Motor neuron (in vitro differentiated cells): Measurements from ENCODE around the gene ANKRD55. TPM values are rescaled to one million over a fixed set of nuclear protein-coding genes. Genes with fewer than 3 reads are reported as not detected.
"Not testable (repeated sequence)": the region's sequence is repeated elsewhere in the genome, so short reads cannot be mapped to it uniquely, and the experiment has no call there.

Source experiments
- ATAC-seq, 8 experiments: fragments of 200-7000 bp; cut with Tn5 transposase; replicated peaks in 6 of 8; 2 replicates each; pipeline ENCODE4 v1.8.0; 2021; ENCODE audit warnings: mild to moderate bottlenecking in 8 of 8, moderate library complexity in 8 of 8
- H3K27ac ChIP-seq, 2 donors: fragments of 250-450 bp; sonication (Bioruptor Pico); 2 replicates each; pipeline ENCODE4 v1.9.0; 2021; ENCODE audit warnings: antibody characterized with exemption in 2 of 2, mild to moderate bottlenecking in 2 of 2, moderate library complexity in 1 of 2
- H3K4me1 ChIP-seq, 2 donors: fragments of 250-450 bp; sonication (Bioruptor Pico); replicated peaks in 1 of 2; 2 replicates each; pipeline ENCODE4 v1.6.1; 2021; ENCODE audit warnings: antibody characterized with exemption in 2 of 2, mild to moderate bottlenecking in 2 of 2, moderate library complexity in 1 of 2
- H3K4me3 ChIP-seq, 5 donors: fragments of 250-450 bp; sonication (Bioruptor Pico); 2 replicates each; pipeline ENCODE4 v1.9.0; 2021; ENCODE audit warnings: antibody characterized with exemption in 5 of 5, mild to moderate bottlenecking in 5 of 5, moderate library complexity in 4 of 5
- WGBS, 10 experiments: fragments of 450-650 bp; shearing (Covaris generic); methylation state at CpG; one replicate each; pipeline ENCODE4 v1.0.0; 2022; 5-methylcytosine and 5-hydroxymethylcytosine counted together
- in situ Hi-C, 9 experiments: fragments of 400-800 bp; cut with MboI; loops; one replicate each; pipeline ENCODE4 v1.15.0; 2021; ENCODE audit warnings: low sequenced_read_pairs in 9 of 9, low pct_unique_long_range_greater_than_20kb in 2 of 9; ENCODE audit not compliant: unreplicated experiment in 9 of 9
- total RNA-seq, 8 experiments: library from RNA; unstranded; fragments of 300-600 nt; gene quantifications; 2 replicates each; pipeline versions ENCODE4 v1.2.3 to v1.2.4, GENCODE V29; 2022

The ANKRD55 gene
- total RNA-seq, 8 experiments from 2014 or later: 0.17 to 2.9 (median 0.90) TPM; not detected in 3

DNA sequence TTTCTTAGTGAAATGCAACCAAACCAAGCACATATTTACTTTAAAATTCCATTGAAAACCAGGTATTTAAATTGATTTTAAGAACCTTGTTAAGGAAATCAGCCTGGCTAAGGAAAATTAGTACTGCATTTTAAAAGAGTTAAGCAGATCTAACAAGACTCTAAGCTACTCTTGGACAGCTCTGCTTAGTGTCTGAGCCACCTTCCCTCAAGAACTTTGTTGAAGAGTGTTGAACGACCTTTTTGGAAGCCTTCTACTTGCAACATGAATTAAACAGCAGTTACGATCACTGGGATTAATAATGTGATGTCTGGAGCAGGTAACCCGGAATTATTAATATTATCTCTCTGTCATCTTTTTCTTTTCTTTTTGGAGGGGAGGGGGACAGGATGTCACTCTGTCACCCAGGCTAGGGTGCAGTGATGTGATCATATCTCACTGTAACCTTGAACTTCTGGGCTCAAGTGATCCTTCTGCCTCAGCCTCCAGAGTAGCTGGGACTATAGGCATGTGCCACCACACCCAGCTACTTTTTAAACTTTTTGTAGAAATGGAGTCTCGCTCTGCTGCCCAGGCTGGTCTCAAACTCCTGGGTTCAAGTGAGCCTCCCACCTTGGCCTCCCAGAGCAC, 74.7 kb downstream of the ANKRD55 start:
- Histone ChIP-seq H3K4me1 (peaks cover 21 to 22% of the 10 kb centered on the region in 2 donors), H3K27ac (no peak overlapping the region), H3K4me3 (no peak overlapping the region)
- WGBS, 10 experiments: 63 to 100% (median 98%) methylated on average over 1 to 4 of the region's 4 CpGs
- in situ Hi-C loops: no loop called here
- ATAC-seq: no peak

DNA sequence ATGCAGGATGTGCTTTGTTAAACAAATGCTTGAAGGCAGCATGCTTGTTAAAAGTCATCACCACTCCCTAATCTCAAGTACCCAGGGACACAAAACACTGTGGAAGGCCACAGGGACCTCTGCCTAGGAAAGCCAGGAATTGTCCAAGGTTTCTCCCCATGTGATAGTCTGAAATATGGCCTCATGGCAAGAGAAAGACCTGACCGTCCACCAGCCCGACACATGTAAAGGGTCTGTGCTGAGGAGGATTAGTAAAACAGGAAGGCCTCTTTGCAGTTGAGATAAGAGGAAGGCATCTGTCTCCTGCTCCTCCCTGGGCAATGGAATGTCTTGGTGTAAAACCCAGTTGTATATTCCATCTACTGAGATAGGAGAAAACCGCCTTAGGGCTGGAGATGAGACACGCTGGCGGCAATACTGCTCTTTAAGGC, 75.9 kb downstream of the ANKRD55 start:
- in situ Hi-C loops, H3K27ac ChIP-seq, ATAC-seq, H3K4me3 ChIP-seq: not testable (repeated sequence)
- 70 to 100% (median 80%) methylated on average over 1 to 4 of the region's 5 CpGs; no CpG with 5 or more reads in 5 of the 10 experiments for WGBS, 10 experiments
- peaks cover 18 to 22% of the 10 kb centered on the region in 2 donors for H3K4me1 ChIP-seq

DNA sequence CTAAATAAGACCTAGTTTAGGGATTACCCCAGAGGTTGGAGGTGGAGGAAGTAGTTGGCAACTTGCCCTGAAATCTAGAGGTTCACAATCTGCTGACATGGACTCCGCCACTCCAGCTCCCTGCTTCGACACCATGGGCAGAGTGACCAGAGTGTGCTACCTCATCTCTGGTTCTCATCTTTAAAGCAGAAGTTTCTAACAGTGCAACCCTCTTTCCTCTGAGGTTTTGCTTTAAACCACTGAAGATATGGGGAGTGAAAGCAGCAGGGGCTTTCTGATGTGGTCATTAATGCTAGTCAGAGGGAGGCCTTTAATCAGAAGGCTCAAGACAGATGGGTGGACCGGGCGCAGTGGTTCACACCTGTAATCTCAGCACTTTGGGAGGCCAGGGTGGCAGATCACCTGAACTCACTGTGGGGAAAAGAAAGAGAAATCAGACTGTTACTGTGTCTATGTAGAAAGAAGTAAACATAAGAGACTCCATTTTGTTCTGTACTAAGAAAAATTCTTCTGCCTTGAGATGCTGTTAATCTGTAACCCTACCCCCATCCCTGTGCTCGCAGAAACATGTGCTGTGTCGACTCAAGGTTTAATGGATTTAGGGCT, 76.4 kb downstream of the ANKRD55 start:
- peaks cover 12 to 18% of the 10 kb centered on the region in 2 donors for H3K4me1 ChIP-seq
- H3K27ac ChIP-seq, H3K4me3 ChIP-seq, in situ Hi-C loops, ATAC-seq: not testable (repeated sequence)
- WGBS, 10 experiments: 13 to 89% (median 62%) methylated on average over 2 to 4 of the region's 6 CpGs; no CpG with 5 or more reads in 5 of the 10 experiments

DNA sequence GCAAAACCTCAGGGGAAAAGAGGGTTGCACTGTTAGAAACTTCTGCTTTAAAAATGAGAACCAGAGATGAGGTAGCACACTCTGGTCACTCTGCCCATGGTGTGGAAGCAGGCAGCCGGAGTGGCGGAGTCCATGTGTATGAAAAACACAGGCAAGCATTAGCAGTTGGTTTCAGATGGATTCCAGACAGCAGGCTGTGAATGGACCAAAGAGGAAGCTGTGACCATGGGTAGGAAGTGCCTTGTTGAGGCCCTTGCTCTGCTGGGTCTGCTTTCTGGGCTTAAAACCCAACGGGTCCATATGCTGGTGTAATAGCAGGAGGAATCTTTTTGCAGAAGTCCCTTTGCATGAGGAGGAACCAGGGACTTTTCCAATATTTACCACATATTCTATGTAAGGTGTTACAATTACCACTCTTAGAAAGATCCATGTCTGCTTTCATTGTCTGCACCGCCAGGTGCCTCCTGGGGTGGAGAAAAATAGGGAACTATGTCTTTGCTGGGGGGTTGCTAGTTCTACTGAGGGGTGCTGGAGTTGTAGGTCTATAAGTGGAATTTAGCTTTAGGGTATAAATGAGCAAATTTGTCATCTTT, 77.0 kb downstream of the ANKRD55 start:
- no peak for ATAC-seq

DNA sequence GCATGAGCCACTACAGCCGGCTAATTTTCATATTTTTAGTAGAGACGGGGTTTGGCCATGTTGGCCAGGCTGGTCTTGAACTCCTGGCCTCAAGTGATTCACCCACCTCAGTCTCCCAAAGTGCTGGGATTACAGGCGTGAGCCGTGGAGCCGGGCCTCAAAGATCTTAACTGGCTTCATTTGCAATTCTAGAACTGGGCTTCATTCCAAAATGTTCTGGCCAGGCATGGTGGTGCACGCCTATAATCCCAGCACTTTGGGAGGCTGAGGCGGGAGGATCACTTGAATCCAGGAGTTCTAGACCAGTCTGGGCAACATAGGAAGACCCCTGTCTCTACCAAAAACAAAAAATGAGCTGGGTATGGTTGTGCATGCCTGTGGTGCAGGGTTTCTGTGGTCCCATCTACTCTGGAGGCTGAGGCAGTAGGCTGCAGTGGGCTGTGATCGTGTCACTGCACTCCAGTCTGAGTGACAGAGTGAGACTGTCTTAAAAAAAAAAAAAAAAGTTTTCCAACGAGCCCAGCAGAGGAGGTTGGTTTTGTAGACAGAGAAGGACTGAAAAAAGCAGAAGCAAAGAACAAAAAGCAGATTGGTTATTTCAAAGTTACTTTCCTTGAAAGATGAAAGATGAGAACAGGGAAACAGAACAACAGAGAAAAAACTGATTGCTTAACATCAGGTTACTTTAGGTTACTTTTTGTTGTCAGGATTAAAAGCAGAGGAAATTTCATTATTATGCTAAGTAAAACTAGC, 78.2 kb downstream of the ANKRD55 start:
- H3K4me1 ChIP-seq: peaks cover 8 to 13% of the 10 kb centered on the region in 2 donors
- H3K4me3 ChIP-seq: no peak overlapping the region
- ATAC-seq: peak in 2 of 8 experiments; percentile 36 to 63
- H3K27ac ChIP-seq: no peak overlapping the region
- in situ Hi-C loops: no loop called here
- WGBS, 10 experiments: 0 to 83% (median 58%) methylated on average over 1 to 7 of the region's 9 CpGs

More for the DNA sequence above, 77.0 kb downstream of the ANKRD55 start:
- H3K4me3 ChIP-seq: no peak overlapping the region
- WGBS, 10 experiments: 60 to 100% (median 97%) methylated on average over 1 to 4 of the region's 4 CpGs; no CpG with 5 or more reads in 4 of the 10 experiments
- H3K27ac ChIP-seq: no peak overlapping the region
- in situ Hi-C loops: no loop called here
- H3K4me1 ChIP-seq: peaks cover 9 to 14% of the 10 kb centered on the region in 2 donors

DNA sequence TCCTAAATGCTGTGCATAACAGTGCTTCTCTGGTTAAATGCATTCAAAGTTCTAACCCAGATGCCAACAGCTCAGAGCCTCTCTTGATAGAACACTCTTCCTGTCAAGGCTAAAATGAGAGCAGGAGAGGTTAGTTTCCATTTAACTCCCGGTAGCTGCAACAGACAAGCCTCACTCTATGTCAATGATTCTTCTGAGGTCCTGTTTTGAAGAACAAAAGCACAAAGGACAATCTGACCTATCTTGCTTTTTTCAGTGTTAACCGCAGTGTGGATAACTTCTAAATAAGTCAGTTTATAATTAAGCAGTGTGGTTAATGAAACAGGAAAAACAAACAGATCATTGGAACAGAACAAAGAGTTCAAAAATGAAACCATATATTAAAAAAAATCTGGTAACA, 80.7 kb downstream of the ANKRD55 start:
- in situ Hi-C loops: no loop called here
- WGBS, 10 experiments: 27 to 80% (median 40%) methylated on average over 1 to 2 of the region's 2 CpGs; no CpG with 5 or more reads in 1 of the 10 experiments
- ATAC-seq: no peak
- Histone ChIP-seq H3K27ac (no peak overlapping the region), H3K4me3 (no peak overlapping the region), H3K4me1 (peaks cover 0 to 7% of the 10 kb centered on the region in 2 donors)

DNA sequence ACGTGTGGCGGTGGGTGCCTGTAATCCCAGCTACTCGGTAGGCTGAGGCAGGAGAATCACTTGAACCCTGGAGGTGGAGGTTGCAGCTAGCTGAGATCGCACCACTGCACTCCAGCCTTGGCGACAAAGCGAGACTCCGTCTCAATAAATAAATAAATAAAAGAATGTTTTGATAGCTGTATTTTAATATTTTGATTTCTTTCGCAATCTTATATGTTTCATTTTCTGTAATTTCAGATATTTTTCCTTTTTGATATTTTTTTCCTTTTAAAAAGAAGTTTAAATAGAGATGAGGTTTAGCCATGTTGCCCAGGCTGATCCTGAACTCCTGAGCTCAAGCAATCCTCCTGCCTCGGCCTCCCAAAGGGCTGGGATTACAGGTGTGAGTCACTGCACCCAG, 82.4 kb downstream of the ANKRD55 start:
- WGBS, 10 experiments: 67 to 100% (median 97%) methylated on average over 1 to 9 of the region's 9 CpGs
- H3K4me3 ChIP-seq, H3K27ac ChIP-seq, in situ Hi-C loops, ATAC-seq, H3K4me1 ChIP-seq: not testable (repeated sequence)

DNA sequence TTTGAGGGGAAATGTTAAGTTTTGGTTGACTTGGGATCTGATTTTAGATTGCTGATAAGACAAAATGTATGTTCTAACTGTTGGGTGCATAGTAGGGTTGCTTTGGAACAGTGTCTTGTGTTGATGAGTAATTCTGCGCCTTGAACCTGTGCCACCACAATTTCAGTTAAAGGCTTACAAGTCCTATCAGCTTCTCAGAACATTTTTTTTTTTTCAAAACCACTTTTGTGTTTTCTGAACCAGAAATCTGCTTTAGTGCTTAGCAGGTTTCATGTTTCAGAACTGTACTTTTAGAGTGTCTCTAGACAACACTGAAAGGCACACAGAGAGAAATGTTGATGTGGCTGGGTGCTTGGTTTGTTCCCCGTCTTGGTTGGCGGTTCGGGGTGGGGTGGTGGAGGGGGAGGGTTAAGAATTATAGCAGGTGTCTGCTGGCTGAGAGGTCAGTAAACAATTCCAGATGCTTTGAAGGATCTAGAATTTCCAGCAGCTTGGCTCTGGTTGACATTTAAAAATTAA, 84.6 kb downstream of the ANKRD55 start:
- in situ Hi-C loops: no loop called here
- H3K27ac ChIP-seq: no peak overlapping the region

DNA sequence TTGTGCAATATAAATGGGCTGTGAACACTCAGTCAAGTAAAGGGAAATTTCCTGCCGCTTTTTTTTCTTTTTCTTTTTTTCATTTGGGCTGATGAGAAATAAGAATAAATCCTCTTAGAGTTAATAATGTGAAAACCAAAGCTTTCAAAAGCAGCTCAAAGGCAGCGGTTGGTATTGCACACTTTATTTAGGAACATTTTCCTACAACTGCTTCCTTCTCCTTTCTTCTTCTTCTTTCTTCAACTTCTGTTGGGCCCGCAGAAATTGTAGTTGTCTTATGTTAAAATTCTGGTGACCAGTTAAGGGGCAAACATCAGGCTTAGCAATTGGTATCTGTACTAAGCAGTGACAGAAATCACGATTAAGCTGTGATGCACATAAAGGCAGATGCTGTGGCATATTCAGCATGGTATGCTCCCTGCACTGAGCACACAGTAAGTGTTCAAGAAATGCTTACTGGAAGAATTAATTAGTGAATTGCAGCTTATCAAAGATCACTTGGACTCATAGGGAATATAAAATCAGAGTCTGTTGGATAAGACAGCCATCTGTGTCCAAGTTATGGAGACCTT, 85.4 kb downstream of the ANKRD55 start:
- in situ Hi-C loops: no loop called here
- no peak overlapping the region for H3K27ac ChIP-seq
- H3K4me1 ChIP-seq: peaks cover 0 to 7% of the 10 kb centered on the region in 2 donors
- ATAC-seq: no peak
- H3K4me3 ChIP-seq: no peak overlapping the region
- WGBS, 10 experiments: 70 to 100% (median 88%) methylated on average over 1 to 4 of the region's 4 CpGs; no CpG with 5 or more reads in 1 of the 10 experiments

More for the DNA sequence above, 84.6 kb downstream of the ANKRD55 start:
- 20 to 100% (median 100%) methylated on average over 1 to 3 of the region's 4 CpGs; no CpG with 5 or more reads in 3 of the 10 experiments for WGBS, 10 experiments
- peak in 1 of 8 experiments; percentile 55 for ATAC-seq
- H3K4me3 ChIP-seq: no peak overlapping the region
- H3K4me1 ChIP-seq: peaks cover 0 to 7% of the 10 kb centered on the region in 2 donors

DNA sequence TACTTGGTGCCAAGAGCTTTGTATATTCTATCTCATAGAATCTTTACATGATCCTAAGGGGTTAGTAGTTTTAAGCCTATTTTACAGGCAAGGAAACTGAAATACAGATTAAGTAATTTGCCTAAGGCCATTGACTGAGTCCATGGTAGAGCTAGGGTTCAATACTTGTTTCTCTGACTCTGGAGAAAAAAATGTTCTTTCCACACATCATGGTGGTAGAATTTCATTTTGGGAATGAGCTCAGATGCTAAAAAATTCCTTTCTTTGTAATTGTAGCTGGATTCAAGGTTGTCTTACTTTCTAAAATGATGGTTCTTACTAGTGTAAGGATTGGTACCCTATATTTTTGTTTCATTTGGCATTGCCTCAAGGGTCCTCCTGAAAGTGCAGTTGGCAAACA, 86.0 kb downstream of the ANKRD55 start:
- in situ Hi-C loops: no loop called here
- no peak overlapping the region for H3K27ac ChIP-seq
- H3K4me1 ChIP-seq: peaks cover 0 to 4% of the 10 kb centered on the region in 2 donors
- H3K4me3 ChIP-seq: no peak overlapping the region
- ATAC-seq: no peak

DNA sequence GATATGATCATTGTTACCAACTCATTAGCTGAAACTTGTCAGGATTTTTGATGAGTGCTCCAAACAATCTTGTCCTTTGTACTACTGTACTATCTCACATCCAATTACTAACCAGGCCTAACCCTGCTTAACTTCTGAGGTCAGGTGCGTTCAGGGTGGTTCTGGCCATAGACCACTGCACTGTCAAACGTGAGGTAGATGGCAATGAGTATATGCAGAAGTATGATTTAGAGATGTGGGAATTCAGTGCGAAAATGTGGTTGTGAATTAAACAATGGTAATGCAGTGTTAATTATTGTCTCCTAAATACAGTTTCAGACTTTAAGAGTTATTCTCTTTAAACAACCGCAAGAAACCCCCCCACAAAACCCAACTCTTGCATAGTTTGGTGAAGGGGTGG, 86.5 kb downstream of the ANKRD55 start:
- 67 to 100% (median 100%) methylated on average over 1 to 3 of the region's 4 CpGs; no CpG with 5 or more reads in 2 of the 10 experiments for WGBS, 10 experiments
- H3K4me1 ChIP-seq: peaks cover 0 to 4% of the 10 kb centered on the region in 2 donors
- no peak for ATAC-seq
- no peak overlapping the region for H3K27ac ChIP-seq
- no peak overlapping the region for H3K4me3 ChIP-seq
- in situ Hi-C loops: no loop called here

DNA sequence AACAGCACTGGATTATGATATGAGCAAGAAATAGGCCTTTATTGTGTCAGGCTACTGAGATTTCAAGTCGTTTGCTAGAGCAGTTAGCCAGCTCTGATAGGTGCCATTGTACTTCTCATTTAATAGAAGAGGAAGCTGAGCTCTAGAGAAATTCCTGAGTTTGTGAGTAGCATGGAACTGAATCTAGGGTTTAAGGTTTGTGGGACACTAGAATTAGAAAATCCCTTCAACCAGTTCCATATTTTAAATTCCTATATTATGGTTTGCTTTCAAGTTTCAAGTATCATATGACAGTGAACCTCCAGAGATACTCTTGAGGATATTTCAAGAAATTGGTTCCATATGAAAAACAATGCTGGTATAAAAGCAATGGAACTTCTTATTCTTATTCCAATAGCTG, 87.6 kb downstream of the ANKRD55 start:
- Histone ChIP-seq H3K27ac (no peak overlapping the region), H3K4me3 (no peak overlapping the region), H3K4me1 (peaks cover 0 to 4% of the 10 kb centered on the region in 2 donors)
- in situ Hi-C loops: no loop called here
- ATAC-seq: no peak
- 13 to 60% (median 40%) methylated on average over 1 of the region's 1 CpG; no CpG with 5 or more reads in 7 of the 10 experiments for WGBS, 10 experiments
